ENCODE data around the gene OR4D11. TPM values are rescaled to one million over a fixed set of nuclear protein-coding genes. Genes with fewer than 3 reads are reported as not detected.

Gene OR4D11
- total and polyA plus RNA-seq, 9 of the 15 experiments (the other 6 are each of a cell fraction or from before 2014, with no cell fraction given): not detected

GRCh38 chr11:59545179-59546020 lies 42.0 kb downstream of the OR4D11 start (continued):
- TF ChIP-seq NCOR1 (IDR thresholded peaks at IDR 0.05): peak; percentile 64
- no peak for TF ChIP-seq BDP1 (IDR thresholded peaks at IDR 0.05; ENCODE audit: insufficient read depth, insufficient read length)
- peak; percentile 99 for TF ChIP-seq FOSL1 (tag; conservative IDR thresholded peaks at IDR 0.05)
- no peak for TF ChIP-seq SREBF2 (CRISPR knock-in tag; IDR thresholded peaks at IDR 0.05)
- TF ChIP-seq FOXJ3 (CRISPR knock-in tag; IDR thresholded peaks at IDR 0.05): no peak
- TF ChIP-seq ZNF134 (CRISPR knock-in tag; conservative IDR thresholded peaks at IDR 0.05): no peak
- peak; percentile 93 for TF ChIP-seq KDM5B (IDR thresholded peaks at IDR 0.05; ENCODE audit: insufficient replicate concordance, low read depth, low read length)
- 0 out of 2 replicates have a peak, but pooled peaks have one; percentile 38 for TF ChIP-seq CTBP1 (IDR thresholded peaks at IDR 0.05; ENCODE audit: borderline replicate concordance)
- TF ChIP-seq MYBL2 (IDR thresholded peaks at IDR 0.05; ENCODE audit: low read depth): no peak
- TF ChIP-seq MYBL2 (CRISPR knock-in tag; IDR thresholded peaks at IDR 0.05; ENCODE audit: borderline replicate concordance): no peak
- peak; percentile 28 for TF ChIP-seq NKRF (IDR thresholded peaks at IDR 0.05; ENCODE audit: borderline replicate concordance)
- TF ChIP-seq E2F3 (CRISPR knock-in tag; IDR thresholded peaks at IDR 0.05): no peak
- no peak for TF ChIP-seq ZSCAN32 (CRISPR knock-in tag; IDR thresholded peaks at IDR 0.05)
- TF ChIP-seq PBX2 (CRISPR knock-in tag; IDR thresholded peaks at IDR 0.05; ENCODE audit: low read depth): no peak
- peak; percentile 35 for TF ChIP-seq PBX2 (tag; conservative IDR thresholded peaks at IDR 0.05; ENCODE audit: low read depth)
- TF ChIP-seq ZNF75A (CRISPR knock-in tag; IDR thresholded peaks at IDR 0.05): 0 out of 2 replicates have a peak, but pooled peaks have one; percentile 0
- no peak; the same call in 1 of the 2 replicates for TF ChIP-seq CHAMP1 (IDR thresholded peaks at IDR 0.05)
- TF ChIP-seq MECOM (CRISPR knock-in tag; IDR thresholded peaks at IDR 0.05): 0 out of 2 replicates have a peak, but pooled peaks have one; percentile 74
- no peak for TF ChIP-seq NFE2L1 (tag; IDR thresholded peaks at IDR 0.05; ENCODE audit: borderline replicate concordance, low read depth)
- TF ChIP-seq, protein P1, sequence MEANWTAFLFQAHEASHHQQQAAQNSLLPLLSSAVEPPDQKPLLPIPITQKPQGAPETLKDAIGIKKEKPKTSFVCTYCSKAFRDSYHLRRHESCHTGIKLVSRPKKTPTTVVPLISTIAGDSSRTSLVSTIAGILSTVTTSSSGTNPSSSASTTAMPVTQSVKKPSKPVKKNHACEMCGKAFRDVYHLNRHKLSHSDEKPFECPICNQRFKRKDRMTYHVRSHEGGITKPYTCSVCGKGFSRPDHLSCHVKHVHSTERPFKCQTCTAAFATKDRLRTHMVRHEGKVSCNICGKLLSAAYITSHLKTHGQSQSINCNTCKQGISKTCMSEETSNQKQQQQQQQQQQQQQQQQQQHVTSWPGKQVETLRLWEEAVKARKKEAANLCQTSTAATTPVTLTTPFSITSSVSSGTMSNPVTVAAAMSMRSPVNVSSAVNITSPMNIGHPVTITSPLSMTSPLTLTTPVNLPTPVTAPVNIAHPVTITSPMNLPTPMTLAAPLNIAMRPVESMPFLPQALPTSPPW (CRISPR knock-in tag; IDR thresholded peaks at IDR 0.05): no peak; the same call in 1 of the 2 replicates

All from K562 (cell line).